Stimulated activated CD4-positive, alpha-beta T cell treated with anti-CD3 and anti-CD28 coated beads, Interleukin-15, amount 100 ng/mL, for 48 hours (primary cell): ENCODE data around the gene SCN5A.

ENCODE experiments used
- DNase-seq, 2 donors: peaks; one replicate each; pipeline ENCODE4 v3.0.0-alpha.2; 2020; ENCODE audit warnings: low read depth in 2 of 2

The SCN5A gene

GRCh38 chr3:38601956-38602550 is 47.4 kb downstream of the SCN5A start:
- no peak for DNase-seq

- DNase-seq = no peak
Observed at GRCh38 chr3:38600551-38600950, 48.9 kb downstream of the SCN5A start.

- DNase-seq = no peak
Observed at GRCh38 chr3:38599886-38600285, 49.6 kb downstream of the SCN5A start.

GRCh38 chr3:38598791-38599190 is 50.7 kb downstream of the SCN5A start:
- no peak for DNase-seq

- DNase-seq = no peak
Observed at GRCh38 chr3:38597502-38598060, 51.9 kb downstream of the SCN5A start.

GRCh38 chr3:38595393-38595792 is 54.1 kb downstream of the SCN5A start:
- DNase-seq = no peak

- no peak for DNase-seq
Observed at GRCh38 chr3:38590521-38590920, 59.0 kb downstream of the SCN5A start.

GRCh38 chr3:38588995-38589937 is 60.2 kb downstream of the SCN5A start:
- no peak for DNase-seq

GRCh38 chr3:38588371-38588971 is 61.0 kb downstream of the SCN5A start:
- DNase-seq = no peak

- DNase-seq = no peak
Observed at GRCh38 chr3:38587548-38588131, 61.8 kb downstream of the SCN5A start.

- DNase-seq = no peak
Observed at GRCh38 chr3:38586546-38587520, 62.7 kb downstream of the SCN5A start.

GRCh38 chr3:38585791-38586420 is 63.6 kb downstream of the SCN5A start:
- DNase-seq = no peak

GRCh38 chr3:38583688-38584087 is 65.8 kb downstream of the SCN5A start:
- DNase-seq = no peak

- no peak for DNase-seq
Observed at GRCh38 chr3:38582941-38583645, 66.4 kb downstream of the SCN5A start.

- DNase-seq = no peak
Observed at GRCh38 chr3:38582316-38582715, 67.2 kb downstream of the SCN5A start.

- no peak for DNase-seq
Observed at GRCh38 chr3:38581774-38582173, 67.7 kb downstream of the SCN5A start.

- no peak for DNase-seq
Observed at GRCh38 chr3:38580450-38581382, 68.8 kb downstream of the SCN5A start.

- no peak for DNase-seq
Observed at GRCh38 chr3:38579551-38580449, 69.7 kb downstream of the SCN5A start.
